ENCODE measurements around the gene PTGDS.

PTGDS gene

DNA sequence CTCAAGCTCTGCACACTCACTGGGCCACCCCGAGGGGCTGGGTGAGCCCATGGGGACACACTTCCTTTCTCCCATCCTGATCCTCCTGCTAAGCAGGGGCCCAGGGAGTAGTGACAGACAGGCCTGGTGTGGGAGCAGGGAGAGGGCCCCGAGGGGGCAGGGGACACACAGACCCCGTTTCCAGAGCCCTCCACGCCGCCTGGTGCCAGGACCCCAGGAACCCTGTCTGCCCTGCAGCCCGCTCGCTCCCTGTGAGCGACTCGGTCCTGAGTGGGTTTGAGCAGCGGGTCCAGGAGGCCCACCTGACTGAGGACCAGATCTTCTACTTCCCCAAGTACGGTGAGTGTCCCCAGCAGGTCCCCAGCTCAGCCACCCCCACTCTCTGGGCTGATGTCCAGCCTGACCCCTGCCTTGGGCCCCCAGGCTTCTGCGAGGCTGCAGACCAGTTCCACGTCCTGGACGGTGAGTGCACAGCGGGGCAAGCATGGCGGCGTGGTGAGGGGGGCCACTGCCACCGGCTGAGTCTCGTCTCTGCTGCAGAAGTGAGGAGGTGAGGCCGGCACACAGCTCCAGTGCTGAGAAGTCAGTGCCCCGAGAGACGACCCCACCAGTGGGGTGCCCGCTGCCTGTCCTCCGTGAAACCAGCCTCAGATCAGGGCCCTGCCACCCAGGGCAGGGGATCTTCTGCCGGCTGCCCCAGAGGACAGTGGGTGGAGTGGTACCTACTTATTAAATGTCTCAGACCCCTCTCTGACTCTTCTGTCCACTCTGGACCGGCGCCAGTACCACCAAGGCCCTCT, 30.9 kb upstream of the PTGDS start:
- DNase-seq, result no peak

DNA sequence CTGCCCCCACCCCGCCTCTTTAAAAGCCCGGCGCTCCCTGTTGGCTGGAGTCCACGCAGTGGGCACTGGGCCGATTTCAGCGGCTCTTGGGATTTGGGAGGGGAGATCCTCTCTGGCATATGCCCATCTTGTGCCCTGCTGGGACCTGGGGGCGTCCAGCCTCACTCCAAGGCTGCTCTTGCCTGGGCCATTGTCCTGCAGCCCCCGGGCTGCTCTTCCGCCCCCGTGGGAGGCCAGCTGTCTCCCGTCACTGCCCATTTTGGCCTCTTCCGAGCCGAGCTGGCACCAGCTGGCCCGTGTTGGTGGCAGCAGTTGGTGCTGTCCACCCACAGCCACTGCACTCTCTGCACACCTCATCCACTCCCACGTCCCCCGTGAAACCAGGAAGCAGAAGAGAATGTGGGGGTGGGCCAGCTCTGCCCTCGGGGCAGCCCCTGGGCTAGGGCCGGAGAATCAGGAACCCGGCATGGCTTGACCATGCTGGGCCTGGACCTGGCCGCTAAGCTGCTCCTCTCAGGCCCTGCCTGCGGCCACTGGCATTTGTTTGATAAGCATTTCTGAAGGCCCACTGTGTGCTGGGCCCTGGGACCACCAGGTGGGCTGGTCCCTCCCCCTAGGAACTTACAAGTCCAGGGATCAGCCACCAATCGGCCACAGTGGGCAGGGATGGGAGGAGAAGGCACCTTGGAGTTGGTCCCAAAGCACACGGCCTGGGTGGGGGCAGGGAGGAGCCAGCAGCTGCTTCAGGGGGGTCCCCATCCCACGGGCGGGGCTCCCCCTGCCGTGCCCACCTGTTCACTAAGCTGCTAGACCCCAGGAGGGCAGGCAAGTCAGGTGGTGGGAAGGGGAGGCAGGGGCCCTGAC, 30.0 kb upstream of the PTGDS start:
- DNase-seq, result no peak

DNA sequence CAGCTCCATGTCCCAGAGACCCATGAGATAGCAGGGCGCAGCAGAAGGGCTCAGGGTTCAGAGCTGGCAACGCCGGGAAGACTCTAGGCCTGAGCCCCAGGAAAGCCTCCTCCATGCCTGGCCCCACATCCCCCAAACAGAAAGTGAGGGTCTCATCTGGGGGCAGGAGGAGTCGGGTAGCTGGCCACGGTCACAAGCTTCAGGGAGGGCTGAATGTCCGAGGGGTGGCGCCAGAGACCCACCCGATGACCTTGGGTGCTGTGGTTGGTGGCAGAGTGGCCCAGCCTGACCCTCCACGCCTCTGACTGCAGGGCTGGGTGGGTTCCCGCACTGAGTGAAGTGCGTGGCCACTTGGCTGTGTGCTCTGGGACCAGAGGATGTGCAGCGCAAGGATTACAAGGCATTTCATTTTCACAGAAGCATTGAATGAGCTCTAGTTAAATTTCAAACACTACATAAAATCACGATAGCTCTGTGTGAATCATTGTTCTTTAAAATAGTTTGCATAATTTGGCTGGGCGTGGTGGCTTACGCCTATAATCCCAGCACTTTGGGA, 29.3 kb upstream of the PTGDS start:
- DNase-seq, result peak in 1 of 2 donors; percentile 36

DNA sequence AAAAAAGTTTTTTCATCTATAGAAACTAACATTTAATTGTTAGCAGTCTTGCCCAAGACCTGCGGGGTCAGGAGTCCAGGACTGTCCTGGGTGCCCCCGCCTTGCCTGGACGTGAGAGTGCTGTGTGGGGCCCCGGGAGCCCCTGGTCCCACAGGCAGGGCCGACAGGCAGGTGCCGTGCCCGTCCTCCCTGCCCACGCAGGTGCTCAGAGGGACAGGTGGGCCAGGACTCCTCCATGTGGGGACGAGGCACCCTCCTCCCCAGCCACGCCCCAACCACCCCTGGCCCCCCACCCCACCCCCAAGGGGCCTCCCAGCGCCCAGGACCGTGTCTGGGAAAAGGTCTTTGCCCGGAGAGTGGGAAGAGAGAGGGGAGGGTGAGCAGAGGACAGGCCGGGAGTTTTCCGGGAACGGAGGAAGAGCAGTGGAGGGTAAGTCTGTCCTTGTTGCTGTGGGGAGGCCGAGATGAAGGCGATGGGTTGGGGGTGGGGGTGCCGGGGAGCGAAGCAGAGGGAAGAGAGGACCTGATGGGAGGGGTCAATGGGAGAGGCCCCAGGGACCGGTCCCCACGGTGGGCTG, 28.0 kb upstream of the PTGDS start:
- DNase-seq, result no peak

DNA sequence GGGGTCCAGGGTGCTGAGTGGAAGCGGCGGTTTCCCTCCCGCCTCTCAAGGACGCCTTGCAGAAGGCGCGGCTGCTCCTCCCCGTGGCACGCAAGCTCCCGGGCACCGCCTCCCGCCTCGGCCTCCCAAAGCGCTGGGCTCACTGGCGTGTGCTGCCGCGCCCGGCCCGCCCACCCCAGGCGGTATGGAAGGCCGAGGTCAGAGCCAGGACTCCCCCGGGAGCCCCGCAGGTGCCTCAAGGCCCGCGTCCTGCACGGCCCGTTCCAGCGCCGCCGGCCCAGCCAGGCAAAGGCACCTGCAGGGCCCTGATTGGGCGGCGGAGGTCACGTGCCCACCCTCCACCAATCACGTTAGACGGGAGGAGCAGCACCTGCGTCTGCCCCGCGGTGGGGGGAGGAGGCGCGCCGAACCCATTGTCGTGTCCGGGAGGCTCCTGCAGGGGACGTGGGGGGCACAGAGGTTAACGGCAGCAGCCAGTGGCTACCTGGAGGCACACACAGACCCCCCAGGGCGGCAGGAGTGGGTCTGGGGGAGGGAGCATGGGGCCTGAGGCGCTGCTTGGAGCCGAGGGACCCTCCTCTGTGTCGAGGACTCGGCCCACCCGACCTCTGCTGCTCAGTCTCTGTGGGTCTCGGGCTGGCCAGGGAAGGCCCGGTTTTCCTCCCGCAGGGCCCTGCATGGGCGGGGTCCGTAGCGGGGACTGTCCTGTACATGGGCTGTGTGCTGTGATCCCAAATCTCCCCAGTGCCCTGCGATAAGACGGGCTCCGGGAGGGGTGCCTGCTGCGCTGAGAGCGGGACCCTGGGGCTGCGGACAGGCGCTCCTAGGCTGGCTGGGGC, 27.3 kb upstream of the PTGDS start:
- peak; percentile 95 to 97 for DNase-seq

DNA sequence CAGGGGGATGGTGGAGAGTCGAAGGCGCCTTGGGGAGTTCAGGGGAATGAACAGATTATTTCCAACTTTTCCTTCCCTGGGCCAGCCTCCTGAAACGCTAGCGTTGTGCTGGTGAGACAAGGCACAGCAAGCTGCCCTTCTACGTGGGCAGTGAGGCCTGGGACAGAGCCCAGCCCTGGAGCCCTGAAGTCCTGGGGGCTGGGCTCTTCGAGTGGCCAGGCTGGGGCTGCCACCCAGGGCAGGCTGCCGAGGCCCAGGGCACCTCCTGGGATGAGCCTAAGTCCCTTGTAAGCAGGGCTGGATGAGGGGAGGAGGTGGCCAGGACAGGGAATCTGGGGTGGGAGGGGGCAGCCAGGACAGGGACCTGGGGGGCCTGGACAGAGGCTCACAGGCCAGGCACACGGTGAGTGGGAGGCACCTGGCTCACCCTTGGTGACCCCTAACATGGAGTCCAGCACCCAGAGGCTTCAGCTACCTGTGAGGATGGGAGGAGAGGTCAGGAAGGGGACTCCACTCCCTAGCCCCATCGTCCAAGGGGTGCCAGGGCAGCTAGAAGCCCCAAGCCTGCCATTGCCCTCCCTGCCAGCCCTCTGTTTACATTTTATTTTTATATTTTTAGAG, 26.5 kb upstream of the PTGDS start:
- no peak for DNase-seq

DNA sequence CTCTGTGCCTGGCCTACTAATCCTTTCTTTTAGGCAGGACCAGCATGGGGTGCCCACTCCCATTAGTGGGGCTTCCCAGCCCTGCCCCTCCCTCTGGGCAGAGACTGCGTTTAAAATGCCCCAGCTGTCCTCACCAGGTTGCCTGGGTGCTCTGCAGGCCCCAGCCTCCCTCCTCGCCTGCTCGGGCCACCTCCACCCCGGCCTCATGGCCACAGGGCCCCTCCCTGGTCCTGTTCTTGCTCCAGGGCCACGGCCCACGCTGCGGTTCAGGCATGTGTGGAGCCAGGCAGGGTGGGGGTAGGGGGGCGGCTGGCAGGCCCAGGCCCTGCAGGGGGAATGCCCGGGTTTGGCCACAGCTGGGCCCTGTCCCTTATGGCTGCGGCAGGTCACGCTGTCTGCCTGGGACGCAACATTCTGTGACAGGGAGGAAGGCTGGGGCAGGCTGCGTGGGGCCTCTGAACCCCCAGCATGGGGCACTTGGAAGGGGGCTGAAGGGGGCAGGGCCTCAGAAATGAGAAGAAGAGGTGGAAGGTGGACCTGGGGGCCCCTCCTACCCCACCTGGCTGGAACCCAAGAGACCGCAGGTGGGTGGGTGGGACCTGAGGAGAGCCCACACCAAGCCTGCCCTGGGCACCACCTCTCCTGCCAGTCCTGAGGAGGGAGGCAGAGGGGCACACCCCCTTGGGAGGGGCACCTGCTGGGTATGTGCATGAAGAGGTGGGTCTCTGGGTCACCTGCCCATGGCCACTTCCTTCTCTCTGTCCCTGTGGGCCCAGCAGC, 25.6 kb upstream of the PTGDS start, which contains the start of gene LCN12:
Gene LCN12, plus strand, starts transcription at position 733 of the 780 bp plus-strand sequence. CDS start 55 bp downstream, outside the sequence.
- DNase-seq, result no peak

DNA sequence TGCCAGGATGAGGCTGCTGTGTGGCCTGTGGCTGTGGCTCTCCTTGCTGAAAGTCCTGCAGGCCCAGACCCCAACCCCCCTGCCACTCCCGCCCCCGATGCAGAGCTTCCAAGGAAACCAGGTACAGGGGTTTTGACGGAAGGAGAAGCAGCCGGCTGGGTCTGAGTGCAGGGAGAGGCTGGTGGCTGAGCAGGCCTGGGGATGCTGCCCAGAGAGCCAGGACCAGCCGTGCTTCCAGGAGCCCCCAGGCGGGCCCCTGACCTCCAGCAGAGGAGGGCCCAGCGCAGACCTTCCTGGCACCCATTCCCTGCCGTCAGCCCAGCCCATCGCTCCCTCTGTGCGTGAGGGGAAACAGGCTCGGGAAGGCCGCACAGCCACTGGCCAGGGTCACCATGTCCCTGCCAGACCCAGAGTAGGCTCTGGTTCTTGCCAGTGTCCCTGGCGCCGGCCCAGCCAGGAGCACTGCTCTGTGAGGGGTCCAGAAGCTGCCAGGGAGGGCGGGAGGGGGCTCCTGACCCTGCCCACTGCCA, 24.9 kb upstream of the PTGDS start:
- DNase-seq, result no peak

DNA sequence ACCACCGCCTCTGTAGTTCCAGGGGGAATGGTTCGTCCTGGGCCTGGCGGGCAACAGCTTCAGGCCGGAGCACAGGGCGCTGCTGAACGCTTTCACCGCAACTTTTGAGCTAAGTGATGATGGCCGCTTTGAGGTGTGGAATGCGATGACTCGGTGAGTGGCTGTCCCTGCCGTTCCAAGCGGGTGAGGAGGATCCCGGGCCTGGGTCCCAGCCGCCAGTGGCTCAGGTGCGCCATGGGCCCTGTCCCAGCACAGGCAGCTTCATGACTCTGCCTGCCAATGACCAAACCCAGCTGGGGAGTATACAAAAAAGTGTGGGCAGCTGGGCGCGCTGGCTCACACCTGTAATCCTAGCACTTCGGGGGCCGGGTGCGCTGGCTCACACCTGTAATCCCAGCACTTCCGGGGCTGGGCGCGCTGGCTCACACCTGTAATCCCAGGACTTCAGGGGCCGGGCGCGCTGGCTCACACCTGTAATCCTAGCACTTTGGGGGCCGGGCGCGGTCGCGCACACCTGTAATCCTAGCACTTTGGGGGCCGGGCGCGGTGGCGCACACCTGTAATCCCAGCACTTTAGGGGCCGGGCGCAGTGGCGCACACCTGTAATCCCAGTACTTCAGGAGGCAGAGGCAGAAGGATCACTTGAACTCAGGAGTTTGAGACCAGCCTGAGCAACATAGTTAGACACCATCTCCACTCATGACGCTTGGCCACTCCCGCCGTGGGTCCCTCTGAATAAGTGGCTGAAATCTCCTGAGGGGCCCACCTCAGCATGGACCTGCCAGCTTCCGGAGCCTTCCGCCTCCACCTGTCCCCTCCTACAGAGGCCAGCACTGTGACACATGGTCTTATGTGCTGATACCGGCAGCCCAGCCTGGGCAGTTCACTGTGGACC, 24.2 kb upstream of the PTGDS start:
- no peak for DNase-seq

DNA sequence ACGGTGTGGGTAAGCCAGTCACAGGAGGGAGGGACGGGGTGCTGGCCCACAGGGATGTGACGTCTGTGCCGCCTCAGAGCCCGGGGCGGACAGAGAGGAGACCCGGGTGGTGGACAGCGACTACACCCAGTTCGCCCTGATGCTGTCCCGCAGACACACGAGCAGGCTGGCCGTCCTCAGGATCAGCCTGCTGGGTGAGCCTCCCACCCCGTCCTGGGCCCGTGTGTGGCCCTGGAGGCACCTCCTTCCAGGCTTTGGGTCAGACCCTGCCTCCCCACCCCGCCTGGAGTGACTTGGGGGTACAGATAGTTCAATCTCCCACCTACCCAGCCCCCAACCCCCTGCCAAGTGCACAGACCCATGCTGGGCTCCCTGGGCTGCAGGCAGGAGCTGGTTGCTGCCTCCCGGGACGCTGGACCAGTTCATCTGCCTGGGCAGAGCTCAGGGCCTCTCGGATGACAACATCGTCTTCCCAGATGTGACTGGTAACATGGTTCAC, 23.5 kb upstream of the PTGDS start:
- no peak for DNase-seq

DNA sequence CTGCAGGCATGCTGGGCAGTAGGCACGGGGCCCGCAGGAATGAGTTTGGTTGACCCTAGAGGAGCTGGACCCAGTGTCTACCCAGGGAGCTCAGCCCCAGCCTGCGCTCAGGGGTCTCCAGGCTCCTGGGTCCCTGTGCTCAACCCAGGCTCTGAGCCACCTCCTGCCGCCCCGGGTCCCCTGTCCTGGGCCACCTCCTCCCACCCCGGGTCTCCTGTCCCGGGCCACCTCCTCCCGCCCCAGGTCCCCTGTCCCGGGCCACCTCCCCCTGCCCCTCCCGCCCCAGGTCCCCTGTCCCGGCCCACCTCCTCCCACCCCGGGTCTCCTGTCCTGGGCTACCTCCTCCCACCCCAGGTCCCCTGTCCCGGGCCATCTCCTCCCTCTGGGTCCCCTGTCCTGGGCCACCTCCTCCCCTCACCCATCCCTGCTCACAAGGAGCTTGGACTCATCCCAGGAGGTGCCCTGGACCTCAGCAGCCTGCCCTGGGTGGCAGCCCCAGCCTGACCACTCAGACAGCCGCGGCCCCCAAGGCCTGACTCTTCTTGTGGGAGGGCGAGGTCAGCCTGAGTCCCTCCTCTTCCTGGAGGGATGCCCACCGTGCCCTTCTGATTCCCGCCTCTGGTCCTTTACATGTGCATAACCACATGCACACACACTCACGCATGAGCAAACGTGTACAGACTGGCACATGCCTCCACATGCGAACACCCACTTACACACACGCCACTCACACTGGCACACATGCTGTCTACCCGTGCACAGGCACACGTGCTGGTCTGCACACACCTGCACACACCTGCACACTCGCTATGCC, 22.8 kb upstream of the PTGDS start:
- no peak for DNase-seq

DNA sequence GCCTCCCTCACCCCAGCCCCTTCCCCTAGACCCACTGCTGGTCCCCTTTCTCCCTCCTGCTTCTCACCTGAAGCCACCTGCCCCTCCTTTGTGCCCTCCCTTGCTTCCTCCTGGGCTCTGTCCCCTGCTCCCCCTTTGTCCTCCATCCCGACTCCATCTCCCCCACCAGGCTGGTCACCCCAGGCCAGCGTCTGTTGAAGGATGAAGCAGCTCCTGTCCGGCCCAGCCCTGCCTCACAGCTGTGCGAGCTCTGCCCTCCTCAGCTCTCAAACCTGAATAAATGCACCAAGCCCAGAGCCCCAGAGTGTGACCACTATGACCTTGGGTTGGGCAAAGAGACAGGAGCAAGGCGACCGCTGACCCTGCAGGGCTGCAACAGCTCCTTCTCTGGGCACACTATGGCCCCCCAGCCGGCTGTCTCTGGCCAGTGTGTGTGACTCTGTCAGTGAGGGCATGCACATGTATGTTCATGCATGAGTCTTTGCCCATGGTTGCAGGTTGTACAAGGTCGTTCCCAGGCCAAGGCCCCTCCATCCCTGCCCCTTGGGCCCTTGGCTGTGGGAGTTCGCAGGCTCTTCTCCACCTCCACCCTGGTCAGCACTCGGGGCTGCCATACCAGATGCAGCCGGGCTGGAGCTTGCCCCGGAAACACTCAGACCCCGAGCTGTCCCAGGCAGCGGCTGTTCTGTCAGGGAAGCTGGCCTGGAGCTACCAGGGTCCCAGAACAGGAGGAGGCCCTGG, 21.9 kb upstream of the PTGDS start:
- no peak for DNase-seq

DNA sequence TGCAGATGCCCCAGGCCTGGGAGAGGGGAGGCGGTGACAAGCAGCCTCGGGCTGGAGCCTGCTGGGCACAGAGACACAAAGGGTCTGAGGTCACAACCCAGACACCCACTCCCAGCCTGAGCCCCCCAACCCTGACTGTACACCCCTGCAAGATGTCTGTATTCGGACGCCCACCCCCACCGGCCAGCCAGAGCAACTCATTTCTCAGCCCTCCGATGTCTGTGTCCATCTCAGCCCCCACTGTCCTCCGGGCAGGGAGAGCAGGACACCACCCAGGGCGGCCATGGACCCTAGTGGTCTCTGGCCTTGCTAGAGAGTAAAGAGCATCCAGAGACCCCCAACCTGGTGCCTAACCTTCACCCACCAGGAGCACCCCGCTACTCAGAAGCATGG, 21.4 kb upstream of the PTGDS start:
- DNase-seq, result no peak

DNA sequence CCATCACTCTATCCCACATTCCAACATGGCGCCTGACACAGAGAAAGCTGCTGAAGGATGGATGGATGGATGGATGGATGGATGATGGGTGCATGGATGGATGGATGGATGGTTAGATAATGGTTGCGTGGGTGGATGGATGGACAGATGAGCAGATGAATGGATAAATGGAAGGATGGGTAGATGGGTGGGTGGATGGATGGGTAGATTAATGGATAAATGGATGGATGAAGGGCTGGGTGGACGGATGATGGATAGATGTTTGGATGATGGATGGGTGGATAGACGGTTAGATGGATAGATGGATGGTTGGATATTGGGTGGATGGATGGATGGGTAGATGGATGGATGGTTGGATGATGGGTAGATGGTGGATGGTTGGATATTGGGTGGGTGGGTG, 20.7 kb upstream of the PTGDS start:
- no peak for DNase-seq

DNA sequence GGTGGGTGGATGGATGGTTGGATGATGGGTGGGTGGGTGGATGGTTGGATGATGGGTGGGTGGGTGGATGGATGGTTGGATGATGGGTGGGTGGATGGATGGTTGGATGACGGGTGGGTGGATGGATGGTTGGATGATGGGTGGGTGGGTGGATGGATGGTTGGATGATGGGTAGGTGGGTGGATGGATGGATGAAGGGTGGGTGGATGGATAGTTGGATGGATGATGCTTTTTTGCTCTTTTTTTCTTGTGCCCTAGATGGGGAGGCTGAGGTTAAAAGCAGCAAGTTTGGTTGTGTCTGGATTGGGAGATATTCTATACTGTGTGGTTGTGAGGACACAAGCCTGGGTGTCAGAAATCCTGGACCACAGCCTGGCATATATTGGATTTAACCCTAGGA, 19.8 kb upstream of the PTGDS start:
- no peak for DNase-seq

DNA sequence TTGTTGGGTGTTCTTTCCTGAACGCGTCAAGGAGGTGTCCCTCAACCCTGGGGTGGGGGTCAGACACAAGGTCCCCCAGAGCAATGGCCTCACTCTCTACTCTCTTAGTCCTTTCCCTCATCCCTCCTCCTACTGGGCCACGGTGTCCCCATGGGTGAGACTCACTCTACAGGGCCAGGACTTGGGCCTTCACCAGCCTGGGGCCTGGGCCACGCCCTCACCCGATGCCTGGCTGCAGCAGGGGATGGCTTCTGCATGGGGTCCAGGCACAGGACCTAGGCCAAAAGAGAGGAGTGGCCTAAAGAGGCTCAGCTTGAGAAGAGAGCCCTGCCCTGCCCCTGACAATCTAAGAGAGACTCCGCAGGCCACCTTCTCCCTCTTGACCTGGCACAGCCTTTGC, 19.4 kb upstream of the PTGDS start:
- no peak for DNase-seq

DNA sequence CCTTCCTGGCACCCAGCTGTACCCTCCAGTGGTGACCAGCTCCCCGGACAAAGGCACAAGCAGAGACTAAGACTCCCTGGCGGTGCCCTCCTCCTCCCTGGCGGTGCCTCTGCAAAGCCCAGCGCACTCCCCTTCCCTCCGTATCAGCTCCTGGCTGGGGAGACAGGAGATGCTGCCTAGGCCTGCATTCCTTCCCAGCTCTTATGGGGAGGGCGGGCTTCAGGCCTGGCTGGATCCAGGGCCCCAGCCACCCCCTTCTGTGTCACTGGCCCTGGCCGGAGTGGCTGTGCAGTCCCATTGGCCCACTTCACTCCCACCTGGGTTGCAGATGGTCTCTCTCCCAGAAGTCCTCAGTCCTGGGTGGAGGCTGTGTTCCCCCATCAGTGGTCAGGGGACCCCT, 18.8 kb upstream of the PTGDS start:
- DNase-seq, result no peak
